GM12873 (cell line): ENCODE results near the gene NAP1L4.

ENCODE experiments used
- CTCF ChIP-seq: IDR thresholded peaks from 2 replicates; pipeline ENCODE4 v1.5.1; 2012; ENCODE audit warnings: low read depth, mild to moderate bottlenecking, moderate library complexity, low read length, control low read depth; ENCODE audit not compliant: insufficient read depth; ENCODE audit errors: missing control alignments

Gene NAP1L4

GRCh38 chr11:2997406-2997805 is 5.3 kb upstream of the NAP1L4 start:
- TF ChIP-seq CTCF = no peak

DNA sequence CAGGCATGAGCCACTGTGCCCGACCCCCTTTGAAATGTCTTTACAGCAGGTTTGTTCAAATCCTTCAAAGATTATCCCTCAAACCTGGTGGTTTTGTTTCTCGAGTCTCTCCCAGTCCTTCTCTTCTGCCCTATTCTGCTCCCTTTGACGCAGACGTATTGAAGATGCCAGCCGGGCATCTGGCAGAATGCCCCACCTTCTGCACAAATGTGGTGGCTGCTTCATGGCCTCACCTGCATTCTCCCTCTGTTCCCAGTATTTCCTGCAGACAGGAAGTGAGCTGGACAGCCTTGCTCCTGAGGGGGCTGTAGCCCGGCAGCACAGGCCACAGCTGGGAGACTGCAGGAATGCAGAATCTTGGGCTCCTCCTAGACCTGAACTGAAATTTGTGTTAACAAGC is 4.8 kb upstream of the NAP1L4 start:
- no peak for TF ChIP-seq CTCF

DNA sequence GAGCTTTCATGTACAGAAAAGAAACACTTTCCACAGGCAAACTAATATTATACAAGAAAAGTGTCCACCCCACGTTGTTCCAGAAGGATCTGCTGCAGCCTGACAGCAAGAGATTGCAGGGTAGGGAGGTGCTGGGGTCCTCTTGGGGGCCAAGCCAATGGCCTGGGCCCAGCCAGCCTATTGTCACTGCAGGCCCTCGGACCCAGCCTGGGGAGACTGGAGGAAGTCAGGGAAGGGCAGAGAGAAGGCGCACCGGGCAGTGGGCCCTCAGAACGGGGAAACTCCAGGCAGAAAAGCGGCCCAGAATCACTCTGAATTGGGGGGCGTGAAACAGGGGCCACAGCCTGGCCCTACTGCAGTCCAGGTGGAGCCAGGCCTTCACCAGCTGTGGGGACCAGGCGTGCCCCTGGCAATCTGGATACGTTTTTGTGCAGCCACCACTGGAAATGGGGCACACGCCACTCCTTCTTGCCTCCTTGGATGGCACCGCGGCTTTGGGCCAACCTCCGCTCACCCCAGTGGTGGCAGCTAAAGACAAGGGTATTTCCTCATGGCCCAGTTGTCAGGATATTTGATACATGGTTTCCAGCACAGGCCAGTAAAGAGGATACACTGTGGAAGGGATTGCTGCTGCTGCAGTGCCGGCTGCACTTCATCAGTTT is 3.9 kb upstream of the NAP1L4 start:
- TF ChIP-seq CTCF = no peak

- TF ChIP-seq CTCF = no peak
Observed at GRCh38 chr11:2995031-2995561, 3.0 kb upstream of the NAP1L4 start.

DNA sequence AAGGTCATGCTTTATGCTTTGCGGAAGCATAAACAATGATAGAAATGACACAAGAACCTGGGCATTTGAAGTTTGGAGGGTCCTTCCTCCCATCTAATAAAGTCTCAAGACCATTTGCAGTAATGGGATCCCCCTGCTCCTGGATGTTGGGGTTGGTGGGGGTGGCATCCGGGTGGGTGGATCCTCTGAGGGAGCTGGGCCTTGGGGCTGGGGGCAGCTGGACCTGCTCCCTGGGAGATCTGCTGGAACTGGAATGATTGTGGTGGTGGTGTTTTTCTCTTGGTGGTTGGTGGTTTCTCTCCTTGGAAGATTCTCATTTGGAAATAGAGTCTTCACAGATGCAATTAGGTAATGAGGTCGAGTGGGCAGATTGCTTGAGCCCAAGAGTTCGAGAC is 2.2 kb upstream of the NAP1L4 start:
- no peak for TF ChIP-seq CTCF

- TF ChIP-seq CTCF = no peak
Observed at GRCh38 chr11:2992997-2993325, 832 bp upstream of the NAP1L4 start.

DNA sequence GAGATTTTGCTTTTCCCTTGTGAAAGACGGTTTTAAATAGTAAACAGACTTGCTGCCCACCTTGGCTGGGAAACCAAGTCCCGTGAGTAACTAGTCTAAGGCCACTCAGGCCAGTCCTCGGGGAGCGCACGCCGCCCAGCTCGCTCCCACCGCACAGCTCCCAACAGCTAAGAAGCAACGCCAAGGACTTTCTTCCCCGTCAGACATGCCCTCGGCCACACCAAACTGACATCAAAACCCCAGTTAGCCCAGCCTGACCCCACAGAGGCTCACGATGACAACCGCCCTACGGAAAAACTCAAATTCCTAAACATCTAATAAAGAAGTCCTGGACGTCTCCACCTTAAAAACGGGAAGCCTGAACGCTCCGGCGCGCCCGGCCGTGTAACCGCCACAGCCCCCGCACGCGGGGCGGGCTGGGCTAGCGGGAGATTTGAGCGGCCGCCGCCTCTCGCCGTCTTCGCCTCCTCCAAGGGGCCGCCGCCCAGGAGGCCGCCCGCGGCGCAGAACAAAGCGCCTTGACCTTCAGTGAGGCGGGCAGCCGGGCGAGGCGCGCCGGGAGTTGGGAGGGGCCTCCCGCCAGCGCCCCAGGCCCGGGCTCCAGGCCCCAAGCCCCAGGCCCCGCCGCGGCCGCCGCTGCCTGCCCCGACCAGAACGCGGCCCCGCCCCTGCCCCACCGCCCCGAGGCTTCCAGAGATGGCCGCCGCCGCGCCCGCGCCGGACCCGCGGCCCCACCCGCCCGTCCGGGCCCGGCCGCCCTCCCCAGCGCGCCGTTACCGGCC is 486 bp downstream of the NAP1L4 start:
- no peak for TF ChIP-seq CTCF
